ENCODE results near the gene PCSK6. TPM values are rescaled to one million over a fixed set of nuclear protein-coding genes. Genes with fewer than 3 reads are reported as not detected.
"Not testable (repeated sequence)": the region's sequence is repeated elsewhere in the genome, so short reads cannot be mapped to it uniquely, and the experiment has no call there.

PCSK6 gene
- total RNA-seq, 4 donors from 2014 or later: 4.0 to 28.6 (median 17.5) TPM

GRCh38 chr15:101425787-101426365 is 63.6 kb downstream of the PCSK6 start:
- WGBS, 2 donors: 66 to 67% methylated on average over 9 of the region's 9 CpGs
- no peak overlapping the region for H3K27ac ChIP-seq

GRCh38 chr15:101424984-101425383 is 64.5 kb downstream of the PCSK6 start:
- intact Hi-C loops (cut with DNase I): no loop called here
- no peak for TF ChIP-seq CTCF (IDR thresholded peaks at IDR 0.05)

More at GRCh38 chr15:101425787-101426365, 63.6 kb downstream of the PCSK6 start:
- no peak overlapping the region for H3K4me3 ChIP-seq (replicated peaks in 1 of 3)
- intact Hi-C loops (cut with DNase I): no loop called here
- no peaks in the 10 kb centered on the region for H3K27me3 ChIP-seq
- no peaks in the 10 kb centered on the region for H3K4me1 ChIP-seq
- no peak for DNase-seq
- TF ChIP-seq POLR2A (IDR thresholded peaks at IDR 0.05) (no peak), CTCF (IDR thresholded peaks at IDR 0.05) (no peak)
- no peaks in the 10 kb centered on the region for H3K36me3 ChIP-seq
- H3K9me3 ChIP-seq: no peaks in the 10 kb centered on the region

GRCh38 chr15:101420232-101420631 is 69.3 kb downstream of the PCSK6 start:
- H3K4me1 ChIP-seq: no peaks in the 10 kb centered on the region
- no peak overlapping the region for H3K4me3 ChIP-seq (replicated peaks in 1 of 3)
- H3K27ac ChIP-seq: no peak overlapping the region
- no peaks in the 10 kb centered on the region for H3K27me3 ChIP-seq
- no peak for DNase-seq
- 94 to 97% methylated on average over 4 of the region's 4 CpGs for WGBS, 2 donors
- intact Hi-C loops (cut with DNase I): no loop called here
- TF ChIP-seq POLR2A (IDR thresholded peaks at IDR 0.05) (no peak), CTCF (IDR thresholded peaks at IDR 0.05) (no peak)
- no peaks in the 10 kb centered on the region for H3K36me3 ChIP-seq
- no peaks in the 10 kb centered on the region for H3K9me3 ChIP-seq

More at GRCh38 chr15:101424984-101425383, 64.5 kb downstream of the PCSK6 start:
- Histone ChIP-seq H3K36me3 (no peaks in the 10 kb centered on the region), H3K27me3 (no peaks in the 10 kb centered on the region), H3K27ac (no peak overlapping the region), H3K4me3 (replicated peaks in 1 of 3) (no peak overlapping the region), H3K9me3 (no peaks in the 10 kb centered on the region), H3K4me1 (no peaks in the 10 kb centered on the region)
- 81% methylated on average over 7 of the region's 7 CpGs for WGBS, 2 donors
- DNase-seq: no peak

- H3K9me3 ChIP-seq; intact Hi-C loops (cut with DNase I); H3K27me3 ChIP-seq; H3K36me3 ChIP-seq; H3K27ac ChIP-seq; DNase-seq; H3K4me1 ChIP-seq; H3K4me3 ChIP-seq (replicated peaks in 1 of 3): not testable (repeated sequence)
- 83 to 91% methylated on average over 5 to 6 of the region's 6 CpGs for WGBS, 2 donors
Measured at GRCh38 chr15:101416475-101416874, 73.0 kb downstream of the PCSK6 start.

GRCh38 chr15:101413239-101413638 is 76.3 kb downstream of the PCSK6 start:
- TF ChIP-seq CTCF (IDR thresholded peaks at IDR 0.05): no peak
- H3K36me3 ChIP-seq: no peaks in the 10 kb centered on the region
- no peaks in the 10 kb centered on the region for H3K9me3 ChIP-seq
- H3K4me1 ChIP-seq: no peaks in the 10 kb centered on the region
- H3K27me3 ChIP-seq: no peaks in the 10 kb centered on the region
- no peak for DNase-seq
- H3K27ac ChIP-seq: no peak overlapping the region
- intact Hi-C loops (cut with DNase I): no loop called here
- no peak overlapping the region for H3K4me3 ChIP-seq (replicated peaks in 1 of 3)
- WGBS, 2 donors: 87 to 88% methylated on average over 3 of the region's 3 CpGs

- DNase-seq: no peak
- no peaks in the 10 kb centered on the region for H3K27me3 ChIP-seq
- WGBS, 2 donors: 94% methylated on average over 9 to 10 of the region's 10 CpGs
- no peaks in the 10 kb centered on the region for H3K4me1 ChIP-seq
- no peaks in the 10 kb centered on the region for H3K9me3 ChIP-seq
- H3K4me3 ChIP-seq (replicated peaks in 1 of 3): no peak overlapping the region
- TF ChIP-seq CTCF (IDR thresholded peaks at IDR 0.05) (no peak), POLR2A (IDR thresholded peaks at IDR 0.05) (no peak)
- no peaks in the 10 kb centered on the region for H3K36me3 ChIP-seq
- no peak overlapping the region for H3K27ac ChIP-seq
- intact Hi-C loops (cut with DNase I): no loop called here
Measured at GRCh38 chr15:101411581-101411980, 77.9 kb downstream of the PCSK6 start.
